HG02885 (cell line): ENCODE results near the gene SLC41A3.

Source experiments
- ATAC-seq: cut with Tn5 transposase; IDR thresholded peaks from one replicate; pipeline ENCODE4 v1.9.1; 2021; ENCODE audit warnings: mild to moderate bottlenecking; ENCODE audit not compliant: unreplicated experiment, poor library complexity

Gene SLC41A3

DNA sequence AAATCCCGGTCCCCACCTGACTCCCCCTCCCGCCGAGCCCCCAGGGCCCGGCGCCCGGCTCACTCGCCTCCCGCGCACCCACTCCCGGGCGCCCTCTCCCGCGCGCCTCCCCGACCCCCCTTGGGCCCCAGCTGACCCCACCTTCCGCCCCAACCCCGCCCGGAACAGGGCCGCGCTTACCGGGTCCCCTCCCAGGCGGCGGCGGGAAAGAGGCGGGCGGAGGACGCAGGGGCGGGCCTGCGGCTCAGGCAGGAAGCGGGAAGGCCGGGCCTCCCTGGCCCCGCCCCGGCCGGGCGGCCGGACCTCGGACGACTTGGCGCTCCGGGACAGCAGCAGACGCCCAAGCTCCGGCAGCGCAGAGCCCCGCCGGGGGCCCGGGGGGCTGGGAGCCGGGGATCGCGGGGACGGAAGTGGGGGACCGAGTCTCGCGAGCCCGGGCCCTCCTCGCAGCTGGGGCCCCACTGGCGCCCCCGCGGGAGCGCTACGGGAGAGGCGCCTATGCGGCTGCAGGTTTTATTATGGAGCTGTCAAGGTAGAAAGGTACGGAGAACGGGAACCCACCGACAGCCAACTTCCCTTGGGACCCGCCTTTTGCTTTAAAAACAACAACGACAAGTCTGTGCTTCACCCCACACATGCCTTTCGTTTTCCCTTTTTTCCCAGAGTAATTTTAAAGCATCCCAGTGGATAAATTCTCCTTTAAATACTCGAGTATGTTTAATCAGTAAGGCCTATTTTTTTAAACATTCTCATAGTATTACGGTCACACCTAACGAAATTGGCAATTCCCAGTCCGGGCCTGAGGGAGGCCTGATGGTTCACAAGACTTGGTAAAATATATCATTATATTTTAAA, at the start of gene SLC41A3:
Gene SLC41A3, minus strand, starts transcription at position 212 of the 855 bp plus-strand sequence. CDS start 15,905 bp downstream, outside the sequence.
- peak; percentile 97 for ATAC-seq

DNA sequence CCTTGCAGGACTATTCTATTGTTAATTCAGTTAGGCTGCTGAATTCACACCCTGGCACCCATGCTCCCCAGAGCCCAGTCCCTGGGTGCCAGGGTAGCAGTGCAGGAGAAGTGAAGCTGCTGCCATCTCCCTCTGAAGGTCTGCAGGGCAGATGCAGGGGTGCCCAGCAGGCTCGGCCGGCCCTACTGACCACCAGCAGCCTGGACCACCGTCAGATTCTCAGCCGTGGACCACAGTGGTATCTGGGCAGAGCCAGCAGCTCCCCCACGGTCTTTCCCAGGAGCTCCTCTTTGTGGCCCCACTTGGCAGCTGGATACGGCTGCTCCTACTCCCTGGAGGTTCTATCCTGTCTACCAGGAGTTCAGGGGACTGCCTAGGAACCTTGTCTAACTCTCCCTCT, 49.7 kb upstream of the SLC41A3 start:
- no peak for ATAC-seq

DNA sequence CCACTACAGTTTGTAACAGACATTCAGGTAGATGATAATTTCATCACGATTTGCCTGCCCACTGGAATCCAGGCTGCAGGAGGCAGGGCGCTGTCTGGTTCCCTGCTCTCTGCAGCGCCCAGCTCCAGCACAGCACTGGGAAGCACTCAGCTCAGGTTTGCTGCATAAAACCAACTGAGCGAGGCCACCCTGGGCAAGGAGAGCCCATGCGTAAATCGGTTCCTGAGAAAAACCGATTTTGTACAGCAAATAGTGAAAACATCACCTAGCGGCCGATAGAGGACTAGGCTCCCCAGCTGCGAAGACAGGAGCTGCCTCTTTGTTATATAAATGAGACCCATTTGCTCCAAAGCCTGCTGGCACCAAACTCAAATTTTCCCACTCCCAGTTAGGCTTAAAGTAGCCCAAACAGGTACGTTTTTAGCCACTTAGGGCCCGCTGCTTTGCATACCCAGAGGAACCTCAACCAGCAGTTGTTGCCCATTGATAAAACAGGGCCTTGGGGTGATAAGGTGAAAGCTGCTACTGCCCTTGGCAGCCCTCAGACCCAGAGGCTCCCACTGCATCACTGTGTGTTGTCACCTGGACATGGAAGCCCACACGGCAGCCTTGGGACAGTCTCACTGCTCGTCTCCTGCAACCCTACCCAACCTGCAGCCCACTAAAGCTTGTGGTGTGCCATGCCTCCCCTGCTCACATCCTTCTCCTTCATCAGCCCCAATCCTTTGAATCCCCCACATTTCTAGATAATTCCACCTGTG, 49.0 kb upstream of the SLC41A3 start:
- no peak for ATAC-seq

DNA sequence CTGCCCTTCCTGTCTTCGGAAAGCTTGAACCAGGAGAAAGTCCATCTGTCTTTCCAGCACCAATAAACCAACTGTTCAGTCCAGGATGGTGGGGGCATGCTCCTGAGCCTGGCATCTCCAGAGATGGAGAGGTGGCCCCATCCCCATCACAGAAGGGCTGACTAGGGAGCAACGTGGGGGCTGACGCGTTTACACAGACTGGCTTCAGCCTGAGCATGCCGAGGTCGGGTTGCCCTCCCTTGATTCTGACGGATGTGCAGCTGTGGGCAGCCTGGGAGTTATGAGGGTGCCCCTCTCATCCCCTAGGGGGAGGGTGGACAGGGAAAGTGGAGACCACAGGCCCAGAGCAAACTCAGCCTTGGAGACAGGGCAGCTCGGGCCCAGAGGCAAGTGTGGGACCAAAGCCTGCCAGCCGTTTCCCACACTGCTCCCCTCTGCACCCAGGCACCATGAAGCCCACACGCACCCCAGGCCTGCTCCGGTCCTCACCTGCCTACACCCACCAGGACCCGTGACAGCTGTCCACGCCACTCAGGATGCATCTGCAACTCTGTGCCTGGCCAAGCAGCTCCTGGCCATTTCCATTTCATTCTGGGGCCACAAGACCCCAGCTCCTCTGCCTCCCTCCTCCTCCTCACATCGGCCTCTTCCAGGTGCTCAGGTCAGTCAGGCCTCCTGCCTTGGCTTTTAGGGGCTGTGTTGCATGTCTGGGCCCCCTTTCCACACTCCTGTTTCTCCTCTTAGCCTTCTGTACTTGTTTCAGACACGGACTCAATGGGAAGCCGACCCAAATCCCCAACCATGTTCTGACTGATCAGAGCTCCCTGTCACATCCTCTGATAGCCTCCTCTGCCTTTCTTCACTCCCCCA, 48.2 kb upstream of the SLC41A3 start:
- no peak for ATAC-seq

DNA sequence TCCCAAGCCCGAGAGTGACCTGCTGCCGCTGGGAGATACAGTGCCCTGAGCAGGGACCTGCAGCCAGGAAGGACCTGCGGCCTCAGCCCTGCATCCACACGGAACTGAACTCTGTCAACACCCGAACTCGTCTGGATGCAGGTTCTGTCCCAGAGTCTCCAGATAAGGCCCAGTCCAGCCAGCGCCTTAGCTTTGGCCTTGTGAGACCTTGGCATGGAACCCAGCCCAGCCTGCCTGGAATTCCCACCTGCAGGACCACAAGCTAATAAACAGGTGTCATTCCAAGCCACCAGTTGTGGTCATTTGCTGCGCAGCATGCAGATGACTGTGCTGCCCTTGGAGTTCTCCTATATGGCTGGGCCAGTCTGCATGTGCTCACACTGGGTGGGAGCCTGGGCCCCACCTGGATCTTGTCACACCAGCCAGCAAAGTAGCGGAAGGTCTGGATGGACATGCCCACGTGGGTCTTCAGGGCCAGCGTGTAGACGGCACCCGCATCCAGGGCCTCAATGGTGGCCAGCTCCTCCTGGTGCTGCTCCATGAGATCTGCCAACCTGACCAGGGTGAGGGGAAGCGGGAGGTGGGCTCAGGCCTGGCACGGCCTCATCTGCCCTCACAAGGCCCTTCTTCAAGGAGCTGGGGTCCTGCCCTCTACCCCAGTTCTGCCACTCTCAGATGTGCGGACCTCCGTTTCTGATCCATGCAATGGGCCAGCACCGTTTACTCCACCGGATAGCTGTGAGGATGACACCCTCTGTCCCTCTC, 47.2 kb upstream of the SLC41A3 start:
- no peak for ATAC-seq

DNA sequence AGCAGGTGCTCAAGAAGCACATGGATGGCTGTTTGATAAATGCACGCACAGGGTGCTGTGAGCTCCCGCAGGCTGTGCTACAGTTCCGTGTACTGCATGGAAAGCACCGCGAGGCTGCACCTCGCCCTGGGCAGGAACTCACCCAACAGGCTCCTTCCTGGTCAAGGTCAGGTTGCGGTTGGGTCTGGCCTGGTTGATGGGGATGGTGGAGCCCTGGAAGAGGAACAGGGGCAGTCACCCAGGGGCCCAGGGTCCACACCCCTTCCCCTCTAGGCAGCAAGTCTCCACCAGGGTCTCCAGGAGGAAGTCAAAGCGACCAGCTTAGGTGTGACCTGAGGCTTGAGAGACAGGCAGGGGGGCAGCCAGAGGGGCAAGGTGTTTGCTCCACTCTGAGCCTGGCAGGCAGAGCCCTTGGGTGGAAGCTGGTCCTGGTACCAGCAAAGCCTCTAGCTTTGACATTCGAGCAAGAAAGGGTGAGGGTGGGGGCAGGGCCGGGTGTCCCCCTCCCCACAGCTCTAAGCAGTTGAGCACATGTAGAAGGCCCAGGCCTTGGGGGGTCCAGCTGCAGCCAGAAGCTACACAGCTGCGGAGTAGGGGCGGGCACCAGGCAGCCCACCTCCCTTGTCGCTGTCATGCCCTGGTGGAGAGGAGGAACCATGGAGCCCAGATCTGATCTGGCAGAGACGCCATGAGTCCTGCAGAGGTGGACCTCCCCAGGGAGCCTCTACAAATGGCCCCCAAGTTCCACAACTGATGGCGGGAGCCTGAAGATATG, 46.3 kb upstream of the SLC41A3 start:
- ATAC-seq: no peak

DNA sequence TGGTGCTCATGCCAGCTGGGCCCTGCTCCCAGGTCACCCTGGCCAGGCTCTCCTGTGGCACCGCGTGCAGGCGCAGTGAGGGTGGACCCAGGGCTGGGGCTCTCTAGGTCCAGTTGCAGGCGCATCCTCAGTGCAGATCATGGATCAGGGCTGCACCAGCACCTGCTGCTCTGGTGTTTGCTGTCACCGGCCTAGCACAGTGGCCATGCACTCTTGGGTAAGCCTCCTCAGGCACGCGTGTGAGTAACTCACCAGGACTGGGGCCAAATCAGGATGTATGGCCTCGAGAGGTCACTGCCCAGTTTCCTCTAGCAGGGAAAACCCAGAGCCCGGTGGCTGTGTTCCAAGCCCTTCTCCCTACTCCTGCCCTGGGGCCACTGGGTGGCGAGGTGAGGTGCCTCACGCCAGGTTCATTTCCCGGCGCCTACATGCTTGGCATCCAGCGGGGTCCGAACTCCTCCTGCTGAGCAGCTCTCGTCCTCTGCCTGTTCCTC, 45.5 kb upstream of the SLC41A3 start:
- ATAC-seq: no peak

DNA sequence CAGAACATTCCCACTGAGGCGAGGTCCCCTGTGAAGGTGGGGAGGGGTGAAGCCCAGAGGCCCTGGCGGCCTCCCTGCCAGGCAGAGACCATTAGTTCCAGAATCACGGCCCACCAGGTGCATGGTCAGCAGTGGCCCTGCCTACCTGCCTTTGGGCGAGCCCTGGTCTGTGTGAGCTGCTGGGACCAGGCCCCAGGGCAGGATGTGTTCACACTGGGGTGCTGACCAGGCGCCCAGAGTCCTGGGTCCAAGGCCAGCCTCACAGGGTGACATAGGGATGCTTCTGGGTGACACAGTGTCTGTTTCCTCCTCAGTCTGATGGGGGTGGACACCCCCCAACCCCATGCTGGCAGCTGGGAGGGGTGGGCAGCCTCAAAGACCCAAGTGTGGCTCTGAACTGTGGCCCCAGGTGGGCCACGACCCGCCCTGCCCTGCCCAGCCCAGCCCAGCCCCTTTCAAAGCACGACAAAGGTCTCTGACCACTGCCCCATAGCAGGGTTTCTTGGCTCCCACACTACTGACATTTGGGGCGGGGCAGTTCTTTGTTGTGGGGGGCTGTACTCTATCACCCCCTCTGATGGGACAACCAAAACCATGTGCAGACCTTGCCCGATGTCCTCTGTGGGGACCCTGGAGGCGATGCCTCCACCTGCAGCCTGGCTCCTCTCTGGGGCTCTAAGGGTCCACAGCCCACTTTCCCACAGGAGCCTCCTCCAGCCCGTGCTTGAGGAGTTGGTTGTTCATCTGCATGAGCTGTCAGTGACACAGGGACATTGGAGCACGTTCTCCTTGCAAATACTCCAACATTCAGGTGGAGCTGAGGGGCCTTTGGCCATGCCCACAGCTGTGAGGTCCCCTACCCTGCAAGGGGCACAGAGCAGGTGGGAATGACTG, 44.8 kb upstream of the SLC41A3 start:
- no peak for ATAC-seq

DNA sequence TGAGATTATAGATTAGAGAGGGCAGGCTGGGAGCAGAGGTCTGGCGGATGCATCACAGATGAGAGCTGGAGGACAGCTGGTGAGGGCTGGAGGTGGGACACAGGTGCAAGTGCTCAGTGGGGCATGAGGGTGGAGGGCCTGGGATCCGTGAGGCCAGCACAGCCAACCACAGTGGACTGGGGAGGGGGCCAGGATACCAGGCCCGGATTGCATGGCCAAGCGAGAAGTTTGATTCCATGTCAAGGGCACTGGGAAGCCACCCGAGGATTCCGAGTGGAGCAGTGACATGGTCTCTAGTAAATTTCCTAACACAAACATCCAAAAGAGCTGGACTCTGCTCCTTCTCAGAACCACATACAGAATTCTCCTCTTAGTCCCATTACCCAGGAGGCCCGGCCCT, 44.0 kb upstream of the SLC41A3 start:
- ATAC-seq: no peak

DNA sequence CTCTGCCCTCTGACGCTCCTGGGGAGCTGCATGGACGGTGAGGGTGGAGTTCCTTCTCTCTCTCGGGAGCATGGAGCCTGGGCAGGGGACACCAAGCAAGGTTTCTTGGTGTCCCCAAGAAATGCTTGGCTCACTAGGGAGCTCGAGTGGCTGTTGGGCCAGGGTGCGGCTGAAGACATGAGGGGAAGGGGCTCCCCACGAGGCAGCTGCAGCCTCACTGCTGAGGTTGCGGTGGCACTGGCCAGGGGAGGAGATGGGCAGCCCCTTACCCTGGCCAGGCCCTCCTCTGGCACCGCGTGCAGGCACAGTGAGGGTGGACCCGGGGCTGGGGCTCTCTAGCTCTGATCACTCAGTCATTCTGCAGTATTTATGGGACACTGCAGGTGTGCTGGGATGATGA, 43.5 kb upstream of the SLC41A3 start:
- ATAC-seq: no peak

DNA sequence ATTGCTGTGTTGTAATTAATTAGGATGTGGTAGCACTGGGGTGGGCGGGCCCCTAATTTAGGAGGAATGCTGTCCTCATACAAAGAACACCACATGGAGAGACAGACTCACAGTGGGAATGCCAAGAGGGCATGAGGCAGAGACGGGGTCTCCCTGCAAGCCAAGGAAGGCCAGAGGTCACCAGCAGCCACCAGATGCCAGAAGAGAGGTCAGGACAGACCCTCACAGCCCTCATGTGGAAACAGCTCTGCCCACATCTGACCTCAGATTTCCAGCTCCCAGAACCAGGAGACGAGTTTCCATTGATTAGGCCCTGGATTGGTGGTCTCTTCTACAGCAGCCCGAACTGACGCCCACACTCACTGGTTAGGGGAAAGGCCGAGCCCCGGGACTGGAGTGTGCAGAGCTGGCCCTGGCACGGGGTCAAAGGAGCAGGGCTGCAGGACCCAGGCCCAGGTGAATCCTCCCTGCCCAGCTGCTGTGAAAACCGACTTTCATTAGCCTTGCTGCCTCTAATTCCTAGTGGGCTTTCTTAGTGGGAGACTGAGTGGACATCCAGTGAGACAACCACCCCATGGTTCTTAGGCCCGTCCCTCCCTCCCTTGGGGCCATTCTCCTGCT, 43.0 kb upstream of the SLC41A3 start:
- no peak for ATAC-seq

DNA sequence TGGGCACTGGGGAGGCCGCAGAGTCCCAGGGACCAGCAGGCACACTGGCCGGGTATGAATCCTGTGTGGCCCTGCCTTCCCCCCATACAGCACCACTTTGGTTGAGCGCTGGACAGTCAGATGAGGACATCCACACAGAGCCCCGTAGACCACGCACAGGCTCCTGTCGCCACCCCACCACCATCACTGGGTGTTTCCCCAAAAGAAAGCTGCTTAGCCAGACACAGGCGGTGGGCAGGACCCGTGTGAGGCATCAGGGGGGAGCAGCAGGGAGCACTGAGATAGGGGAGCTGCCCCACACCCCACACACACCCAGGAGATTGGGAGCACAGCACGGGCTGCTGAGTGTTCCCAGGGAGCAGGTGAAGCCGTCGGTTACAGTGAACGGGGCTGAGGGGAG, 42.4 kb upstream of the SLC41A3 start:
- ATAC-seq: no peak

DNA sequence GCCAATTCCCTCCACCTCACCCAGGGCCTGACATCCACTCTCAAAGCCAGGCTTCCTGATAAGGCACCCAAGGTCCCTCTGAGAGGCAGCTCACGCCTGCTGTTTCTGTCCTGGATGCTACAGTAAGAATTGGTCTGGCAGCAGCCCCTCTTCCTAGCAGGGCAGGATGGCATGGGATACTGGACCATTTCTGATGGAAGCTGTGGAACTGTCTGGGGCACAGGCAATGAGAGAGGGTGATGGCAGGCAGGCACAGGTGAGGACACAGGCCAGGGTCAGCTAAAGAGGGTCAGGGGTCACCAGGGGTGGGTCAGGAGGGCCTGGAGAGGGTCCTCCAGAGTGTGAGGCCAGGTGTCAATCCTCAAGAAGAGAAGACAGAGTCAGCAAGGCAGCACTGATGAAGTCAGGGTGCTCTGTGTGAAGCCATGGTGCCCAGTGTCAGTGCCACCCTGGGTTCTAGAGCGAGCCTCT, 41.9 kb upstream of the SLC41A3 start:
- no peak for ATAC-seq

DNA sequence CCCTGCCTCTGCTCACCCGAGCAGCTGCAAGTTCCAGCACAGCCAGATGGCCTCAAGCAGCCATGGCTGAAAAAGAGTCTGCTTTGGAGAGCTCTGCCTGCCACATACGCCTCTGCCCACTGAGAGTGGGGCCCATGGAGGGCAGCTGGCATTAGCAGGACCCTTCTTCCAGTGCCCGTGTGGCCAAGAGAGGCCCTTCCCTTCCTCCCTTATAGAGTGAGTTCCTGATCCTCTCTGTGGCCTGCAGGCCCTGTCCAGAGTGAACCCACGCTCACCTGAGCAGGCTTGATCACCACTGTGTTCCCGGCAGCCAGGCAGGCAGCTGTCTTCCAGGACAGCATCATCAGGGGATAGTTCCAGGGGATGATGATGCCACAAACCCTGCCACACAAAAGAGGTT, 41.4 kb upstream of the SLC41A3 start:
- no peak for ATAC-seq

DNA sequence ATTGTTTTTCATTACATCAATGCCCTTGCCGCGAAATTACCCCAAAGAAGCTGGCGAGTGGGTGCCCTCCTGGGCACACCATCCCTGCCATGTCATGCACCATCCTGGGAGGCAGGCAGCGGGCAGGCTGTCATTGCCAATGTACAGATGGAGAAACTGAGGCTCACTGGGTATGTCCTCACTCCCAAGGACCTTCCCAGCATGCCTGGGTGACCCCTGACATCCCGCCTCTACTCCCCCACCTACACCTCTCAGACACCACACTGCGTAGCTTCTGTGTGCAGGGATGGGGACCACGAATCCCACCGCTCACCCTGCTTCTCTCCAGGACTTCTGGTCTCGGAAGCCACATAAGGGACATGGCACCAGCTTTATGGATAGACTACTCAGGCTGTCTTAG, 41.0 kb upstream of the SLC41A3 start:
- no peak for ATAC-seq

DNA sequence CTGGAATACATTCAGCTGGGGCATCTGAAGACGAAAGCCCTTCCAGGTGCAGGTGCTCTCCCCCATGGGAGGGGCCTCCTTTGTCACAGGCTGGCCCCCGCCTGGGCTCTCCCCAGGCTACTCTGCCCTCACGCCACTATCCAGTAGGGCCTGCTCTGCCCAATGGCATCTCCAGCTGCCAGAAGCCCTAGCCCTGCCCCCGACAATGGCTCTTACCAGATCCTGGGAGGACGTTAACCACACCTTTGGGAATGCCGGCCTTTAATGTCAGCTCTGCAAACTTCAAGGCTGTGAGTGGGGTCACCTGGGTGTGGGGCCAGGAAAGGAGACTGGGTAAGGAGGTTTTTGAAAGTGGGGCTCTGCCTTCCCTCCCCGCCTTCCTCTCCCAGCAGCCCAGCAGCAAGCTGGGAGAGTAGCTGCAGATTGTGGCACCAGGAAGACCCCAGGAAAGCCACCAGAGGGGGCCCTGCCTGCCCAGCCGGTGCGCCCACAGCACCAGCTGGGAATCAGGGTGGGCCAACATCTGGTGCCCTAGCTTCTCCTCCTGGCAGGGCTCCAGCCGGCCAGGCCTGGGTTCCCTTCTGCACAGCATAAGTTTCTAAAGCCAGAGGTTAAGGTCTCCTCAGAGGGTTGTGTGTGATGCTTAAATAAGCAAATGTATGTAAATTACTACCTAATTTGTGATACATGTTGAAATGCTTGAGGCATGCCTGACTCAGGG, 40.4 kb upstream of the SLC41A3 start:
- no peak for ATAC-seq

DNA sequence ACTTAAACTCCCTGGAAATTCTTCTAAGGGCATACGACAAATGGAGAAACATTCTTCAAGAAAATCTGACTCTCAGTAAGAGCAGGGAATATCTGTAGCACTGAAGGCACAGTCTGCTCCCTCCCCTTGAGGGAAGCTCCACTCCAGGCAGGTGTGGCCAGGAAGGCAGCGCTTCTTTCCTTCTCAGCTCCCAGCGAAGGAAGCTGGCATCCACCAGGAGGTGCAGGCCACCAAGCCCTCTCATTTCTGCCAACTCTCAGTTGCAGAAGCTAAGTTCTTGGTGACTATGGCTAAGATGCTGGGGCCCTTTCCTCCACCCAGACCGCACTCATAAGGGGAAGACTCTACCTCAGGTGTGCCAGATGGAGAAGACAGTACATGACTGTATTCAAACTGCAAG, 37.7 kb upstream of the SLC41A3 start:
- no peak for ATAC-seq
